Psoas muscle (tissue), 8 donors: ENCODE results near the gene TH. TPM values are rescaled to one million over a fixed set of nuclear protein-coding genes. Genes with fewer than 3 reads are reported as not detected.

Experiments used
- ATAC-seq, 4 donors: fragments of 200-7000 bp; cut with Tn5 transposase; one replicate each; pipeline ENCODE4 v1.9.1; 2020; ENCODE audit warnings: moderate library complexity in 3 of 4, mild to moderate bottlenecking in 2 of 4
- DNase-seq, 2 donors: peaks; one replicate each; pipeline ENCODE4 v3.0.0-alpha.2; 2020
- H3K27ac ChIP-seq: fragments of 200-600 bp; one replicate; pipeline ENCODE4 v1.8.0; 2022
- H3K27me3 ChIP-seq, 3 donors: fragments of 200-600 bp in 1 of 3; one replicate each; pipeline versions ENCODE4 v1.6.1 to v1.8.0; 2013 to 2022; ENCODE audit warnings: low read length in 2 of 3, mild to moderate bottlenecking in 2 of 3, moderate library complexity in 1 of 3; ENCODE audit not compliant: insufficient read depth in 3 of 3
- H3K36me3 ChIP-seq, 2 donors: fragments of 200-600 bp in 1 of 2; one replicate each; pipeline versions ENCODE4 v1.6.1 to v1.8.0; 2013 to 2022; ENCODE audit warnings: low read depth in 1 of 2, mild to moderate bottlenecking in 1 of 2, moderate library complexity in 1 of 2; ENCODE audit not compliant: insufficient read depth in 1 of 2
- H3K4me1 ChIP-seq: fragments of 200-600 bp; one replicate; pipeline ENCODE4 v1.8.0; 2022
- H3K4me3 ChIP-seq: fragments of 200-600 bp; one replicate; pipeline ENCODE4 v1.8.0; 2022; ENCODE audit warnings: mild to moderate bottlenecking
- H3K9me3 ChIP-seq: fragments of 200-600 bp; one replicate; pipeline ENCODE4 v1.8.0; 2022
- WGBS, 3 donors: extraction: QIAGEN DNeasy Blood & Tissue Kit; methylation state at CpG; one replicate each; pipeline versions ENCODE4 v1.1.6 to v1.1.7; 2013; 5-methylcytosine and 5-hydroxymethylcytosine counted together
- intact Hi-C, 2 donors: fragments of 100-400 bp; cut with DNase I; formaldehyde crosslinking; loops; one replicate each; pipeline versions ENCODE4 v1.11.0 to v1.14.2; 2022
- long read RNA-seq, 2 donors: library from polyadenylated mRNA; unstranded; transcript quantifications; one replicate each; pipeline ENCODE4 v2.0.0, GENCODE V29; 2021
- polyA plus RNA-seq, 3 donors: library from polyadenylated mRNA; stranded (reverse); fragments of 200-250 nt; gene quantifications; one replicate each; pipeline ENCODE4 v1.2.3, GENCODE V29; 2013
- total RNA-seq, 4 donors: library from RNA; stranded (reverse); fragmentation: NEBNext Ultra II Directional in 2 of 4; extraction: Animal tissue kit (Norgen Biotek cat#: 25700) in 2 of 4; gene quantifications; one replicate each; pipeline versions ENCODE4 v1.2.1 to v1.2.4, GENCODE V29; 2021 to 2023
- TF ChIP-seq, protein P1 (sequence below): fragments of 200-600 bp; IDR thresholded peaks from one replicate; pipeline ENCODE4 v1.8.0; 2022; ENCODE audit warnings: antibody characterized with exemption
- donor health status: healthy with polysubstance abuse.
- donor health status: DM: no; HTN: no; CAD: no; lungs with moderate emphysema.
- donor health status: Bipolar disorder and iron deficiency.
- donor health status: healthy.
- donor health status: DM: yes; HTN: yes; CAD: no.
- donor health status: DM: no; HTN: no; CAD: no.
- donor health status: DM: no; HTN: no; CAD: no.
- donor health status: DM: yes; HTN: yes; CAD: no.

Gene TH
- total RNA-seq (under 1 TPM in 1 of 4 donors, not detected in 3; 0.34 TPM), polyA plus RNA-seq (under 1 TPM in 1 of 3 donors, not detected in 2; 0.16 TPM)
- long read RNA-seq, donor 1 = 0 reads
- long read RNA-seq, donor 2 = 0 reads

DNA sequence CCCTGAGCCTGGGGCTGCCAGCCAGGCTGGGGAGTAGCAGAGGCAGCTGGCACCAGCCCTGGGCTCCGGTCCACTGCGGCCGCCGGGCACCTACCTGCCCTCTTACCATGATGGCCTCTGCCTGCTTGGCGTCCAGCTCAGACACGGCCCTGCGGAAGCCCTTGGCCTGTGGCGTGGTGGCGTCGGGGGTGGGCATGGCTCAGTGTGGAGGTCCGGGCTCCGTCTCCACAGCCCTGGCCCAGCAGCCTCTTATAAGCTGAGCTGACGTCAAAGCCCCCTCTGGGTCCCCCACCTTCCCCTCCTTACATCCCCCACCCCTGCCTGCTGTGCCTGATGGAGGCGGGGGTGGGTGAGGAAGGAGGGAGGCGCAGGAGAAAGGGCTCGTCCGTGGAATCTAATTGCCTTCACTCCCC lies at the start of gene TH:
Gene TH (minus strand): TSS at position 225 of the 413 bp plus-strand sequence. CDS start 29 bp downstream, at position 196.
- Histone ChIP-seq H3K27me3 (peaks cover 0 to 60% (median 8%) of the 10 kb centered on the region in 3 donors), H3K36me3 (no peaks in the 10 kb centered on the region), H3K27ac (no peak within 1 kb of the TSS), H3K4me3 (no peak within 1 kb of the TSS), H3K4me1 (peaks cover under 1% of the 10 kb centered on the region), H3K9me3 (no peaks in the 10 kb centered on the region)
- ATAC-seq (no peak), DNase-seq (no peak)
- intact Hi-C loops = no loop called here
- 46 to 58% (median 51%) methylated on average over 16 to 17 of the region's 17 CpGs for WGBS, 3 donors
- TF ChIP-seq, protein P1, sequence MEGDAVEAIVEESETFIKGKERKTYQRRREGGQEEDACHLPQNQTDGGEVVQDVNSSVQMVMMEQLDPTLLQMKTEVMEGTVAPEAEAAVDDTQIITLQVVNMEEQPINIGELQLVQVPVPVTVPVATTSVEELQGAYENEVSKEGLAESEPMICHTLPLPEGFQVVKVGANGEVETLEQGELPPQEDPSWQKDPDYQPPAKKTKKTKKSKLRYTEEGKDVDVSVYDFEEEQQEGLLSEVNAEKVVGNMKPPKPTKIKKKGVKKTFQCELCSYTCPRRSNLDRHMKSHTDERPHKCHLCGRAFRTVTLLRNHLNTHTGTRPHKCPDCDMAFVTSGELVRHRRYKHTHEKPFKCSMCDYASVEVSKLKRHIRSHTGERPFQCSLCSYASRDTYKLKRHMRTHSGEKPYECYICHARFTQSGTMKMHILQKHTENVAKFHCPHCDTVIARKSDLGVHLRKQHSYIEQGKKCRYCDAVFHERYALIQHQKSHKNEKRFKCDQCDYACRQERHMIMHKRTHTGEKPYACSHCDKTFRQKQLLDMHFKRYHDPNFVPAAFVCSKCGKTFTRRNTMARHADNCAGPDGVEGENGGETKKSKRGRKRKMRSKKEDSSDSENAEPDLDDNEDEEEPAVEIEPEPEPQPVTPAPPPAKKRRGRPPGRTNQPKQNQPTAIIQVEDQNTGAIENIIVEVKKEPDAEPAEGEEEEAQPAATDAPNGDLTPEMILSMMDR = no peak

DNA sequence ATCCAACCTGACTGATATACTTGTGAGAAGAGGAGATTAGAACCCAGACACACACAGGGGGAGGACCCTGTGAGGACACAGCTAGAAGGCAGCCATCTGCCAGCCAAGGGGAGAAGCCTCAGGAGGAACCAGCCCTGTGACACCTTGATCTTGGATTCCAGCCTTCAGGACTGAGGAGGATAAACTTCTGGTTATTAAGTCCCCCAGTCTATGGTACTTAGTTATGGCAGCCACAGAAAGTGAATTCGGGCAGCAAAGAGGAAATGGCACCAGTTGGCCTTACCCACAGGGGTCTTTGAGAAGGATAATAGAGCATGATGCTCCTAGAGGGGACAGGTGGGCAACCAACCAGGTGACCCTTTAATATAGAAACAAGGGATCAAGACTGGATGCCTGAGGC lies 49.4 kb upstream of the TH start:
- WGBS, 3 donors = 72 to 81% (median 76%) methylated on average over 1 of the region's 1 CpG
- no peaks in the 10 kb centered on the region for H3K4me1 ChIP-seq
- H3K36me3 ChIP-seq = no peaks in the 10 kb centered on the region
- intact Hi-C loops = no loop called here
- no peaks in the 10 kb centered on the region for H3K9me3 ChIP-seq
- no peak overlapping the region for H3K4me3 ChIP-seq
- H3K27ac ChIP-seq = no peak overlapping the region
- TF ChIP-seq, protein P1 = no peak
- peaks cover 0 to 15% (median 5%) of the 10 kb centered on the region in 3 donors for H3K27me3 ChIP-seq
- no peak for DNase-seq
- ATAC-seq = no peak

DNA sequence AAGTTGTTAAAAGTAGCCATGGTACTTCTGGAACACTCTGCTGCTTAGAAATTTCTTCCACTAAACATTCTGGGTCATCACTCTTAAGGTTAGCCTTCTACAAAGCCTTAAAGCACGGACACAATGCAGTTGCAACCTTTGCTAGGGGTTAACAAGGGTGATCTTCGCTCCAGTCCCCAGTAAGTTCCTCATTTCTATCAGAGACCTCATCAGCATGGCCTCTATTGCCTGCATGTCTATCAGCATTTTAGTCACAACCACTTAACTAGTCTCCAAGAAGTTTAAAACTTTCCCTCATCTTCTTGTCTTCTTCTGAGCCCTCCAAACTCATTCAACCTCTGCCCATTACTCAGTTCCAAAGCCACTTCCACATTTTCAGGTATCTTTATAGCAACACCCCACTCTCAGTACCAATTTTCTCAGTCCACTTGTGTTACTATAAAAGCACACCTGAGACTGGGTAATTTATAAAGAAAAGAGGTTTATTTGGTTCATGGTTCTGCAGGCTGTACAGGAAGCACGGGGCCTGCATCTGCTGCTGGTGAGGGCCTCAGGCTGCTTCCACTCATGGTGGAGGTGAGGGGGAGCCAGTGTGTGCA lies 48.7 kb upstream of the TH start:
- no peaks in the 10 kb centered on the region for H3K9me3 ChIP-seq
- no peak overlapping the region for H3K27ac ChIP-seq
- no peak for ATAC-seq
- WGBS, 3 donors = 75 to 80% (median 80%) methylated on average over 3 of the region's 3 CpGs
- no peak for DNase-seq
- peaks cover 0 to 15% (median 5%) of the 10 kb centered on the region in 3 donors for H3K27me3 ChIP-seq
- intact Hi-C loops = no loop called here
- no peak overlapping the region for H3K4me3 ChIP-seq
- TF ChIP-seq, protein P1 = no peak
- no peaks in the 10 kb centered on the region for H3K4me1 ChIP-seq
- H3K36me3 ChIP-seq = no peaks in the 10 kb centered on the region

DNA sequence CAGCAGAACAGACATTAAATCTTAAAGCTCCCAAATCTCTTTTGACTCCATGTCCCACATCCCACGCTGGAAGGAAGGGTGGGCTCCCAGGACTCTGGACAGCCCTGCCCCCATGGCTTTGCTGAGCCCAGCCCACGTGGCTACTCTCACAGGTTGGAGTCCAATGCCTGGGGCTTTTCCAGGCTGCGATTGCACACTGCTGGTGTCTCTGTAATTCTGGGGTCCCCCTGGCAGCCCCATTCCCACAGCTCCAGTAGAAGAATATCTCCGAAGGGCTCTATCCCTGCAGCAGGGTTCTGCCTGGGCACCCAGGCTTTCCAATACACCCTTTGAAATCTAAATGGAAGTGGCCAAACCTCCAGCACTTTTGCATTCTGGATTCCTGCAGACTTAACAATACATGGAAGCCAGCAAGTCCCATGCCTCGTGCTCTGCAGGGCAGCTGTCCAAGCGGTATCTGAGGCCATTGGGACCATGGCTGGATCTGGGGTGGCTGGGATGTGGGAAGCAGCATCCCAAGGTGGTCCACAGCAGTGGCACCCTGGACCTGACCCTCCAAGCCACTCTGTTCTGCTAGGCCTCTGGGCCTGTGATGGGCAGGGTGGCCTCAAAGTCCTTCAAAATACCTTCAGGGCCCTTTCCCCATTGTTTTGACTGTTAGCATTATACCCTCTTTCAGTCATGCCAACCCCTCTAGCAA lies 47.9 kb upstream of the TH start:
- no peak overlapping the region for H3K4me3 ChIP-seq
- 68 to 73% (median 70%) methylated on average over 6 of the region's 6 CpGs for WGBS, 3 donors
- intact Hi-C loops = no loop called here
- DNase-seq (no peak), ATAC-seq (no peak)
- H3K4me1 ChIP-seq = no peaks in the 10 kb centered on the region
- H3K36me3 ChIP-seq = no peaks in the 10 kb centered on the region
- TF ChIP-seq, protein P1 = no peak
- no peak overlapping the region for H3K27ac ChIP-seq
- no peaks in the 10 kb centered on the region for H3K9me3 ChIP-seq
- peaks cover 0 to 15% (median 7%) of the 10 kb centered on the region in 3 donors for H3K27me3 ChIP-seq
